NK-92 treated with Interleukin-12 subunit alpha and Interleukin-12 subunit beta, amount 100 ng/mL, for 24 hours (cell line): ENCODE results near the gene ARL8A.
"Not testable (repeated sequence)": the region's sequence is repeated elsewhere in the genome, so short reads cannot be mapped to it uniquely, and the experiment has no call there.

Source experiments
- DNase-seq: peaks from one replicate; lab custom pipeline; 2025; lab: John Stamatoyannopoulos, UW

The ARL8A gene

GRCh38 chr1:202144402-202145067, at the start of gene ARL8A:
ARL8A (minus strand) TSS chr1:202144737; CDS start chr1:202144572, 165 bp downstream.
- DNase-seq: peak; percentile 53

- DNase-seq: no peak
Measured at GRCh38 chr1:202194328-202194648, 49.8 kb upstream of the ARL8A start.

GRCh38 chr1:202193614-202194327, 49.2 kb upstream of the ARL8A start, which contains the start of gene LGR6:
LGR6 (plus strand) TSS chr1:202193799; CDS start chr1:202193990, 191 bp downstream.
- no peak for DNase-seq

- no peak for DNase-seq
Measured at GRCh38 chr1:202192770-202193613, 48.5 kb upstream of the ARL8A start.

- DNase-seq: not testable (repeated sequence)
Measured at GRCh38 chr1:202191391-202191790, 46.9 kb upstream of the ARL8A start.

- DNase-seq: no peak
Measured at GRCh38 chr1:202189918-202190715, 45.6 kb upstream of the ARL8A start.

GRCh38 chr1:202189001-202189790, 44.7 kb upstream of the ARL8A start:
- peak; percentile 55 for DNase-seq

- DNase-seq: no peak
Measured at GRCh38 chr1:202187697-202188407, 43.3 kb upstream of the ARL8A start.

- DNase-seq: no peak
Measured at GRCh38 chr1:202187041-202187671, 42.6 kb upstream of the ARL8A start.

- no peak for DNase-seq
Measured at GRCh38 chr1:202186327-202186726, 41.8 kb upstream of the ARL8A start.

- DNase-seq: peak; percentile 35
Measured at GRCh38 chr1:202184750-202185460, 40.4 kb upstream of the ARL8A start.

- DNase-seq: no peak
Measured at GRCh38 chr1:202182040-202182877, 37.7 kb upstream of the ARL8A start.

GRCh38 chr1:202181586-202181985, 37.0 kb upstream of the ARL8A start:
- no peak for DNase-seq

GRCh38 chr1:202180751-202181139, 36.2 kb upstream of the ARL8A start:
- not testable (repeated sequence) for DNase-seq

GRCh38 chr1:202179828-202180750, 35.6 kb upstream of the ARL8A start:
- DNase-seq: no peak

- DNase-seq: no peak
Measured at GRCh38 chr1:202176949-202177927, 32.7 kb upstream of the ARL8A start.
